HEK293T (cell line): ENCODE measurements around the gene ELOVL2.

ENCODE experiments used
- ARNT ChIP-seq: fragments of 450-650 bp; IDR thresholded peaks from 2 replicates; pipeline ENCODE4 v1.6.1; 2017; ENCODE audit warnings: mild to moderate bottlenecking
- BHLHE40 ChIP-seq: fragments of 450-650 bp; IDR thresholded peaks from 2 replicates; pipeline ENCODE4 v1.6.1; 2016; ENCODE audit warnings: mild to moderate bottlenecking, moderate library complexity, borderline replicate concordance
- ELF4 ChIP-seq: fragments of 450-650 bp; IDR thresholded peaks from 2 replicates; pipeline ENCODE4 v1.6.1; 2017; ENCODE audit warnings: antibody characterized with exemption
- FOXA1 ChIP-seq: fragments of 450-650 bp; IDR thresholded peaks from 2 replicates; pipeline ENCODE4 v1.6.1; 2016; ENCODE audit warnings: mild to moderate bottlenecking
- FOXM1 ChIP-seq: fragments of 450-650 bp; IDR thresholded peaks from 2 replicates; pipeline ENCODE4 v1.6.1; 2017; ENCODE audit warnings: mild to moderate bottlenecking, borderline replicate concordance
- HDGF ChIP-seq: fragments of 450-650 bp; IDR thresholded peaks from 2 replicates; pipeline ENCODE4 v1.6.1; 2017; ENCODE audit warnings: antibody characterized with exemption, borderline replicate concordance
- L3MBTL2 ChIP-seq: fragments of 450-650 bp; conservative IDR thresholded peaks from 2 replicates; pipeline ENCODE4 v1.6.1; 2016; ENCODE audit warnings: mild to moderate bottlenecking
- NFRKB ChIP-seq: fragments of 450-650 bp; IDR thresholded peaks from 2 replicates; pipeline ENCODE4 v1.6.1; 2016; ENCODE audit warnings: mild to moderate bottlenecking, moderate library complexity
- SP1 ChIP-seq: fragments of 450-650 bp; IDR thresholded peaks from 2 replicates; pipeline ENCODE4 v1.6.1; 2017
- SUZ12 ChIP-seq: fragments of 450-650 bp; IDR thresholded peaks from 2 replicates; pipeline ENCODE4 v1.6.1; 2016; ENCODE audit warnings: mild to moderate bottlenecking
- TARDBP ChIP-seq: fragments of 450-650 bp; IDR thresholded peaks from 2 replicates; pipeline ENCODE4 v1.6.1; 2016

DNA sequence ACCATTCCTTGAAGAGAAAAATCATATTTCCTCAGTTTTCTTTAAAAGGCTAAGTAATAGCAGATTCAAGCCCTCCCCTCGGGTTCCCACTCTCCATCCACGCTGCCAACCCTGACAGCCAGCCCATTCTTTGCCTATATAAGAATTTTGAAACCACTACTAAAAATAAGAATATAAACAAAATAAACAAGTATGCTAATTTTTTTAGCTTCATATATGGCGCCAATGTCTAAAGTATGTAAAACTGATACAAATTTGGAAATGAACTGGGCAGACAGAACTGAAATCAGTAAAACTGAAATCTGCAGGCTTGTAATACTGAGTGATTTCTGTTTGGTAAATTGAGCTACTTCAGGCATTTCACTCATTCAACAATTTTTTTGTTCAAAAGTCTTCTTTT, 19.0 kb downstream of the ELOVL2 start:
- TF ChIP-seq NFRKB (no peak), FOXA1 (no peak), SUZ12 (no peak), ARNT (no peak), SP1 (no peak), TARDBP (no peak), L3MBTL2 (no peak), BHLHE40 (no peak), HDGF (no peak), FOXM1 (no peak), ELF4 (no peak)
